IMR-90 (cell line): ENCODE data around the gene RARRES2. TPM values are rescaled to one million over a fixed set of nuclear protein-coding genes. Genes with fewer than 3 reads are reported as not detected.

Source experiments
- ATAC-seq: fragments of 200-7000 bp; cut with Tn5 transposase; 2 replicates; pipeline ENCODE4 v1.9.1; 2020; ENCODE audit warnings: low read depth, mild to moderate bottlenecking, moderate library complexity
- BruUV-seq: library from RNA; stranded (reverse); fragments of 400-500 nt; replicated peaks from 2 replicates; lab custom pipeline; 2021; lab: Mats Ljungman, UMichigan
- CTCF ChIA-PET: fragments of 300-600 bp; formaldehyde crosslinking; extraction: SDS; loops from one replicate; lab custom pipeline; 2021; ENCODE audit warnings: antibody characterized with exemption; lab: Yijun Ruan, JAX
- POLR2A ChIA-PET: fragments of 300-600 bp; sonication (Branson Sonifier 250); formaldehyde crosslinking; loops from one replicate; lab custom pipeline; 2022; ENCODE audit warnings: antibody characterized with exemption; ENCODE audit not compliant: unreplicated experiment; lab: Charles Lee
- DNase-seq: peaks from one replicate; pipeline ENCODE4 v3.0.0; 2013
- H2AFZ ChIP-seq: replicated peaks from 2 replicates; pipeline ENCODE3; 2013; ENCODE audit warnings: low read length, mild to moderate bottlenecking; ENCODE audit not compliant: poor library complexity
- H2AK5ac ChIP-seq: 2 replicates; pipeline ENCODE4 v1.6.1; 2013; ENCODE audit warnings: low read depth, low read length, inconsistent platforms
- H2AK9ac ChIP-seq: replicated peaks from 2 replicates; pipeline ENCODE3; 2013; ENCODE audit warnings: mild to moderate bottlenecking, low read depth, low read length, moderate library complexity; ENCODE audit not compliant: poor library complexity
- H2BK120ac ChIP-seq: 2 replicates; pipeline ENCODE4 v1.6.1; 2013; ENCODE audit warnings: low read depth, low read length, inconsistent platforms
- H2BK15ac ChIP-seq: 3 replicates; pipeline ENCODE4 v1.6.1; 2013; ENCODE audit warnings: low read depth, low read length, inconsistent platforms
- H2BK20ac ChIP-seq: 2 replicates; pipeline ENCODE4 v1.6.1; 2013; ENCODE audit warnings: low read depth, mild to moderate bottlenecking, inconsistent platforms, low read length, moderate library complexity
- H2BK5ac ChIP-seq: 2 replicates; pipeline ENCODE4 v1.6.1; 2013; ENCODE audit warnings: mild to moderate bottlenecking, low read depth, low read length, inconsistent platforms; ENCODE audit not compliant: poor library complexity, severe bottlenecking
- H3K14ac ChIP-seq: replicated peaks from 2 replicates; pipeline ENCODE4 v1.6.1; 2013; ENCODE audit warnings: low read depth, low read length, inconsistent platforms
- H3K18ac ChIP-seq: 2 replicates; pipeline ENCODE4 v1.6.1; 2013; ENCODE audit warnings: low read depth, low read length, control low read depth
- H3K23ac ChIP-seq: 2 replicates; pipeline ENCODE4 v1.6.1; 2013; ENCODE audit warnings: low read depth, low read length, inconsistent platforms
- H3K27ac ChIP-seq: 2 replicates; pipeline ENCODE4 v1.5.1; 2013; ENCODE audit warnings: mild to moderate bottlenecking, control low read depth, low read length; ENCODE audit not compliant: insufficient read depth
- H3K27me3 ChIP-seq: 2 replicates; pipeline ENCODE4 v1.6.1; 2013; ENCODE audit warnings: low read length; ENCODE audit not compliant: control insufficient read depth, insufficient read depth
- H3K36me3 ChIP-seq: 2 replicates; pipeline ENCODE4 v1.6.1; 2013; ENCODE audit warnings: low read length, mixed read lengths; ENCODE audit not compliant: control insufficient read depth, insufficient read depth
- H3K4ac ChIP-seq: 2 replicates; pipeline ENCODE4 v1.6.1; 2013; ENCODE audit warnings: low read depth, low read length, inconsistent platforms
- H3K4me1 ChIP-seq: 2 replicates; pipeline ENCODE4 v1.6.1; 2013; ENCODE audit warnings: low read length, mixed read lengths; ENCODE audit not compliant: control insufficient read depth, insufficient read depth
- H3K4me2 ChIP-seq: 2 replicates; pipeline ENCODE4 v1.6.1; 2013; ENCODE audit warnings: low read depth, mild to moderate bottlenecking, control low read depth, low read length, moderate library complexity
- H3K4me3 ChIP-seq: 2 replicates; pipeline ENCODE4 v1.5.1; 2013; ENCODE audit warnings: low read depth, mild to moderate bottlenecking, control low read depth, low read length, moderate library complexity; ENCODE audit not compliant: insufficient read depth
- H3K56ac ChIP-seq: 2 replicates; pipeline ENCODE4 v1.6.1; 2013; ENCODE audit warnings: low read length, inconsistent platforms; ENCODE audit not compliant: insufficient read depth; ENCODE audit errors: extremely low read depth
- H3K79me1 ChIP-seq, 2 experiments: 2 replicates each; pipeline ENCODE4 v1.6.1; 2013; ENCODE audit warnings: low read length in 2 of 2, inconsistent platforms in 1 of 2, low read depth in 1 of 2
- H3K9ac ChIP-seq: 2 replicates; pipeline ENCODE4 v1.6.1; 2013; ENCODE audit warnings: low read depth, low read length, control low read depth
- H3K9me1 ChIP-seq: 2 replicates; pipeline ENCODE4 v1.6.1; 2013; ENCODE audit warnings: low read length, inconsistent platforms; ENCODE audit not compliant: insufficient read depth
- H3K9me3 ChIP-seq: 2 replicates; pipeline ENCODE4 v1.6.1; 2013; ENCODE audit warnings: low read length; ENCODE audit not compliant: control insufficient read depth, insufficient read depth
- H4K20me1 ChIP-seq: 2 replicates; pipeline ENCODE4 v1.6.1; 2013; ENCODE audit warnings: low read length, inconsistent platforms; ENCODE audit not compliant: insufficient read depth
- H4K5ac ChIP-seq: 2 replicates; pipeline ENCODE4 v1.6.1; 2013; ENCODE audit warnings: mild to moderate bottlenecking, low read depth, low read length, control low read depth
- H4K8ac ChIP-seq, 2 experiments: 2 replicates each; pipeline ENCODE4 v1.6.1; 2013; ENCODE audit warnings: low read depth in 2 of 2, low read length in 2 of 2, control low read depth in 1 of 2, inconsistent platforms in 1 of 2
- H4K91ac ChIP-seq: 2 replicates; pipeline ENCODE4 v1.6.1; 2013; ENCODE audit warnings: low read depth, low read length, inconsistent platforms; ENCODE audit not compliant: insufficient read depth
- CEBPB ChIP-seq: IDR thresholded peaks from 2 replicates; pipeline ENCODE4 v1.6.1; 2012; ENCODE audit warnings: low read depth, low read length, improper control_type of control experiment
- CHD1 ChIP-seq: IDR thresholded peaks from 2 replicates; pipeline ENCODE4 v1.6.1; 2012; ENCODE audit warnings: low read depth, low read length, improper control_type of control experiment
- CTCF ChIP-seq: conservative IDR thresholded peaks from 2 replicates; pipeline ENCODE4 v1.5.1; 2012; ENCODE audit warnings: mild to moderate bottlenecking, low read depth, low read length, improper control_type of control experiment
- ELK1 ChIP-seq: fragments of 150-350 bp; IDR thresholded peaks from 2 replicates; pipeline ENCODE4 v1.6.1; 2016; ENCODE audit warnings: low read depth, mild to moderate bottlenecking, low read length, moderate library complexity, borderline replicate concordance
- FOS ChIP-seq: fragments of 150-350 bp; IDR thresholded peaks from 2 replicates; pipeline ENCODE4 v1.6.1; 2016; ENCODE audit warnings: low read depth, low read length
- MAFK ChIP-seq: IDR thresholded peaks from 2 replicates; pipeline ENCODE4 v1.6.1; 2012; ENCODE audit warnings: low read depth, low read length, improper control_type of control experiment
- MAZ ChIP-seq: IDR thresholded peaks from 2 replicates; pipeline ENCODE4 v1.6.1; 2012; ENCODE audit warnings: low read depth, mild to moderate bottlenecking, low read length, improper control_type of control experiment, moderate library complexity, borderline replicate concordance
- MXI1 ChIP-seq: IDR thresholded peaks from 2 replicates; pipeline ENCODE4 v1.6.1; 2012; ENCODE audit warnings: low read depth, mild to moderate bottlenecking, low read length, moderate library complexity, borderline replicate concordance
- POLR2A ChIP-seq: IDR thresholded peaks from 2 replicates; pipeline ENCODE4 v1.6.1; 2012; ENCODE audit warnings: mild to moderate bottlenecking, low read depth, low read length
- RAD21 ChIP-seq: IDR thresholded peaks from 2 replicates; pipeline ENCODE4 v1.6.1; 2012; ENCODE audit warnings: low read length, improper control_type of control experiment
- RCOR1 ChIP-seq: IDR thresholded peaks from 2 replicates; pipeline ENCODE4 v1.6.1; 2012; ENCODE audit warnings: mild to moderate bottlenecking, low read length, improper control_type of control experiment; ENCODE audit not compliant: insufficient replicate concordance
- RFX5 ChIP-seq: IDR thresholded peaks from 2 replicates; pipeline ENCODE4 v1.8.0; 2012; ENCODE audit warnings: low read depth, mild to moderate bottlenecking, low read length, moderate library complexity
- SMC3 ChIP-seq: fragments of 150-350 bp; IDR thresholded peaks from 2 replicates; pipeline ENCODE4 v1.6.1; 2016; ENCODE audit warnings: low read depth, mild to moderate bottlenecking, antibody characterized with exemption, low read length, moderate library complexity
- WGBS, 2 experiments: methylation state at CpG; one replicate each; pipeline versions ENCODE4 v1.1.5 to v1.1.7; 2013; ENCODE audit warnings: missing lambda C conversion rate in 2 of 2; ENCODE audit not compliant: insufficient read length in 1 of 2; ENCODE audit errors: extremely low coverage in 2 of 2; 5-methylcytosine and 5-hydroxymethylcytosine counted together
- dilution Hi-C: fragments of 300-500 bp; cut with HindIII; formaldehyde crosslinking; loops from one replicate; pipeline ENCODE4 v1.14.3; 2018; ENCODE audit warnings: low sequenced_read_pairs; ENCODE audit not compliant: unreplicated experiment
- in situ Hi-C: fragments of 300-500 bp; cut with MboI; formaldehyde crosslinking; loops from 3 replicates; pipeline ENCODE4 v1.14.3; 2019; ENCODE audit warnings: low sequenced_read_pairs, inconsistent platforms, mixed read lengths
- intact Hi-C: fragments of 100-400 bp; cut with micrococcal nuclease; formaldehyde crosslinking; loops from 2 replicates; pipeline ENCODE4 v1.10.0; 2022
- polyA plus RNA-seq, 3 experiments: library from polyadenylated mRNA; depleted of rRNA; stranded (reverse); fragments of >200 nt; gene quantifications; 2 replicates each; pipeline ENCODE4 v1.2.3, GENCODE V29; 2012; ENCODE audit warnings: low replicate concordance in 1 of 3
- total RNA-seq: library from RNA; depleted of rRNA; stranded (reverse); fragments of >200 nt; gene quantifications from 2 replicates; pipeline ENCODE4 v1.2.3, GENCODE V29; 2012

RARRES2 gene
- total and polyA plus RNA-seq, 2 of the 4 experiments (the other 2 are of a cell fraction), result 1.6 TPM; not detected in 1

- no TSS peak for BruUV-seq
- in situ Hi-C loops, result no loop called here
- Histone ChIP-seq H3K9ac (no peak overlapping the region), H3K4me1 (peaks cover 8% of the 10 kb centered on the region), H4K20me1 (peaks cover 3% of the 10 kb centered on the region; the same call in 1 of the 2 replicates), H2BK20ac (no peak overlapping the region), H3K14ac (no peak overlapping the region), H3K27ac (no peak overlapping the region), H2BK5ac (no peak overlapping the region), H3K4me3 (no peak overlapping the region), H2BK15ac (no peak overlapping the region), H4K5ac (no peak overlapping the region), H3K36me3 (peaks cover 22% of the 10 kb centered on the region), H2AK5ac (no peak overlapping the region), H3K27me3 (no peaks in the 10 kb centered on the region), H3K9me1 (peaks cover 12% of the 10 kb centered on the region; the same call in 1 of the 2 replicates), H4K8ac (no peak overlapping the region), H2AK9ac (no peak overlapping the region), H3K79me1 (peaks cover 33 to 51% of the 10 kb centered on the region in 2 experiments), H3K4ac (no peak overlapping the region), H3K4me2 (no peak overlapping the region), H3K23ac (no peak overlapping the region), H3K18ac (no peak overlapping the region), H4K91ac (no peak overlapping the region), H2AFZ (no peak overlapping the region), H3K9me3 (no peaks in the 10 kb centered on the region), H3K56ac (no peak overlapping the region), H2BK120ac (no peak overlapping the region)
- dilution Hi-C loops, result no loop called here
- ChIA-PET POLR2A (no interaction called here), CTCF (interaction anchor here (1.5 kb wide), 1 partner anchor 37 kb away, joined by 4 read pairs; no protein-coding TSS in a partner anchor)
- DNase-seq (no peak), ATAC-seq (no peak)
- intact Hi-C loops, result no loop called here
- whole genome bisulfite sequencing, 2 experiments, result no CpG with 5 or more reads among the region's 3 CpGs
- TF ChIP-seq ELK1 (no peak), MAZ (no peak), MXI1 (no peak), POLR2A (no peak), CEBPB (no peak), FOS (no peak), RAD21 (no peak), RCOR1 (no peak), CTCF (no peak), SMC3 (no peak), MAFK (no peak), CHD1 (no peak), RFX5 (no peak)
Observed at GRCh38 chr7:150377196-150377595, 35.8 kb upstream of the RARRES2 start.
